Measurements from ENCODE around the gene PSMF1. TPM values are rescaled to one million over a fixed set of nuclear protein-coding genes. Genes with fewer than 3 reads are reported as not detected.

Gene PSMF1
- polyA plus RNA-seq, 2 donors, result 24.2 to 72.5 TPM

GRCh38 chr20:1169224-1169623 is 50.8 kb downstream of the PSMF1 start:
- Histone ChIP-seq H3K9me3 (ENCODE audit: control insufficient read depth in 2 of 2, insufficient read depth in 1 of 2, low read depth in 1 of 2, low read length in 1 of 2) (no peaks in the 10 kb centered on the region), H3K27ac (ENCODE audit: low read depth in 2 of 2, low read length in 1 of 2) (no peak overlapping the region), H3K27me3 (ENCODE audit: control insufficient read depth in 1 of 2, insufficient read depth in 2 of 2, low read length in 2 of 2) (no peaks in the 10 kb centered on the region), H3K4me3 (ENCODE audit: low read depth in 1 of 2, low read length in 2 of 2) (no peak overlapping the region), H3K4me1 (ENCODE audit: control insufficient read depth in 2 of 2, insufficient read depth in 2 of 2, low read length in 1 of 2) (no peaks in the 10 kb centered on the region), H3K36me3 (ENCODE audit: control insufficient read depth in 2 of 2, insufficient read depth in 2 of 2, low read length in 1 of 2) (peaks cover 21 to 50% of the 10 kb centered on the region in 2 donors)
- WGBS, 2 donors, result 96% methylated on average over 5 of the region's 5 CpGs

GRCh38 chr20:1171461-1172093 is 53.2 kb downstream of the PSMF1 start:
- Histone ChIP-seq H3K27me3 (ENCODE audit: control insufficient read depth in 1 of 2, insufficient read depth in 2 of 2, low read length in 2 of 2) (no peaks in the 10 kb centered on the region), H3K36me3 (ENCODE audit: control insufficient read depth in 2 of 2, insufficient read depth in 2 of 2, low read length in 1 of 2) (peaks cover 24 to 34% of the 10 kb centered on the region in 2 donors), H3K4me1 (ENCODE audit: control insufficient read depth in 2 of 2, insufficient read depth in 2 of 2, low read length in 1 of 2) (no peaks in the 10 kb centered on the region), H3K4me3 (ENCODE audit: low read depth in 1 of 2, low read length in 2 of 2) (no peak overlapping the region), H3K9me3 (ENCODE audit: control insufficient read depth in 2 of 2, insufficient read depth in 1 of 2, low read depth in 1 of 2, low read length in 1 of 2) (no peaks in the 10 kb centered on the region), H3K27ac (ENCODE audit: low read depth in 2 of 2, low read length in 1 of 2) (no peak overlapping the region)
- WGBS, 2 donors, result 60 to 64% methylated on average over 4 of the region's 4 CpGs

GRCh38 chr20:1173698-1174097 is 55.3 kb downstream of the PSMF1 start:
- 79 to 81% methylated on average over 4 of the region's 4 CpGs for WGBS, 2 donors
- Histone ChIP-seq H3K4me3 (ENCODE audit: low read depth in 1 of 2, low read length in 2 of 2) (no peak overlapping the region), H3K4me1 (ENCODE audit: control insufficient read depth in 2 of 2, insufficient read depth in 2 of 2, low read length in 1 of 2) (no peaks in the 10 kb centered on the region), H3K36me3 (ENCODE audit: control insufficient read depth in 2 of 2, insufficient read depth in 2 of 2, low read length in 1 of 2) (peaks cover 19 to 31% of the 10 kb centered on the region in 2 donors), H3K9me3 (ENCODE audit: control insufficient read depth in 2 of 2, insufficient read depth in 1 of 2, low read depth in 1 of 2, low read length in 1 of 2) (no peaks in the 10 kb centered on the region), H3K27ac (ENCODE audit: low read depth in 2 of 2, low read length in 1 of 2) (no peak overlapping the region), H3K27me3 (ENCODE audit: control insufficient read depth in 1 of 2, insufficient read depth in 2 of 2, low read length in 2 of 2) (no peaks in the 10 kb centered on the region)

DNA sequence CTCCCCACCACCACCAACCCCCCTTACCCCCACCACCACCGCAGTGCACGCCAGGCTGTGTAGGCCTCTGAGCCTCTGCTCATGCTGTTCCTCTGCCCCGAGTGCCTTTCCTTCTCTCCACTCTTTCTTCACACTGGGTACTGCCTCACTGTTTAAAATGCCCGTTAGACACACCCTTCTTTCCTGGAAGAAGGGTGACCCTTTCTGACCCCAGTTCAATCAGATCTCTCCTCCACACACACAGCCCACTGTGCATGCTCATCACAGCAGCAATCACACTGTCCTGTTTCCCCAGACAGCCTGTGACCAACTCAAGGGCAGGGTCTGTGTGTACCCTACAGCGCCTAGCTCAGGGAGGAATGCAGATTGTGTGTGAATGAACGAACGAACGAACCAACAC is 56.4 kb downstream of the PSMF1 start:
- H3K27me3 ChIP-seq (ENCODE audit: control insufficient read depth in 1 of 2, insufficient read depth in 2 of 2, low read length in 2 of 2), result no peaks in the 10 kb centered on the region
- 90 to 91% methylated on average over 8 of the region's 8 CpGs for WGBS, 2 donors
- H3K36me3 ChIP-seq (ENCODE audit: control insufficient read depth in 2 of 2, insufficient read depth in 2 of 2, low read length in 1 of 2), result peaks cover 12 to 20% of the 10 kb centered on the region in 2 donors

DNA sequence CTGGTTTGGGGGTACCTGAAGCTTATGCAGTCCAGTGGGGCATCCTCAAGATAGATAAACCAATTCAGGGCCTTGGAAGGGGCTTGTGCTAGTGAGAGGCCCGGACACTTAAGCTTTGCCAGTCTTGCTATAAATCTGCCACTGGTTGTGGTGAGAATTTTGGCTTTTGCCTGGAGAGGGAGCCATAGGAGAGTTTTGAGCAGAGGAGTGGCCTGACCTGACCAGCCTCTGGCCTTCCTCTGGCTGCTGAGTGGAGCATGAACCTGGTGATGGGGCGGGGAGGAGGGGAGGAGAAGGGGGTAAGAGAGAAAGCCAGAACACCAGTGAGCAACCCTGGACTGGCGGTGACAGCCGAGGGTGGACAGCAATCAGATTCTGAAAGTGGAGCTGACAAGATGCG is 59.3 kb downstream of the PSMF1 start:
- peaks cover 7 to 12% of the 10 kb centered on the region in 2 donors for H3K36me3 ChIP-seq (ENCODE audit: control insufficient read depth in 2 of 2, insufficient read depth in 2 of 2, low read length in 1 of 2)
- WGBS, 2 donors, result 89 to 90% methylated on average over 5 of the region's 5 CpGs
- no peak overlapping the region for H3K27ac ChIP-seq (ENCODE audit: low read depth in 2 of 2, low read length in 1 of 2)
- H3K4me3 ChIP-seq (ENCODE audit: low read depth in 1 of 2, low read length in 2 of 2), result no peak overlapping the region
- H3K4me1 ChIP-seq (ENCODE audit: control insufficient read depth in 2 of 2, insufficient read depth in 2 of 2, low read length in 1 of 2), result no peaks in the 10 kb centered on the region
- H3K27me3 ChIP-seq (ENCODE audit: control insufficient read depth in 1 of 2, insufficient read depth in 2 of 2, low read length in 2 of 2), result no peaks in the 10 kb centered on the region
- no peaks in the 10 kb centered on the region for H3K9me3 ChIP-seq (ENCODE audit: control insufficient read depth in 2 of 2, insufficient read depth in 1 of 2, low read depth in 1 of 2, low read length in 1 of 2)

More for the DNA sequence above, 56.4 kb downstream of the PSMF1 start:
- Histone ChIP-seq H3K9me3 (ENCODE audit: control insufficient read depth in 2 of 2, insufficient read depth in 1 of 2, low read depth in 1 of 2, low read length in 1 of 2) (no peaks in the 10 kb centered on the region), H3K4me1 (ENCODE audit: control insufficient read depth in 2 of 2, insufficient read depth in 2 of 2, low read length in 1 of 2) (no peaks in the 10 kb centered on the region), H3K4me3 (ENCODE audit: low read depth in 1 of 2, low read length in 2 of 2) (no peak overlapping the region), H3K27ac (ENCODE audit: low read depth in 2 of 2, low read length in 1 of 2) (no peak overlapping the region)

DNA sequence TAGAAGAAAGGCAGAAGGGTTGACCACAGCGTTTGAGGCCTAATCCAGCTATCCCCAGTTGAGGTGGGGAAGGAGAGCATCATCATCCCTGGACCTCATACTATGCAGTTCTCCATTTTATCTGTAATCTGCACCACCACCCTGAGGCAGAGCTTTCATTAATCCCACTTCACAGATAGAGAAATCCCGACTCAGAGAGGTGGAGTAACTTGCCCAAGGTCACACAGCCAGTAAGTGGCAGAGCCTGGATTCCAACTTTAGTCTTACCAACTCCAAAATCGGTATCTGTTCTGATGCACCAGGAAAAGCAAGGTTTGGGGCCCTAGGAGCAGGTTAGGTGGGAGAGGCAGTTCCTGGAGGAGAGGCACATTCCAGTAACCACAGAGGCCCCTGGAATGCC is 59.7 kb downstream of the PSMF1 start:
- WGBS, 2 donors, result 80 to 88% methylated on average over 3 of the region's 3 CpGs
- peaks cover 7 to 9% of the 10 kb centered on the region in 2 donors for H3K36me3 ChIP-seq (ENCODE audit: control insufficient read depth in 2 of 2, insufficient read depth in 2 of 2, low read length in 1 of 2)
- H3K4me3 ChIP-seq (ENCODE audit: low read depth in 1 of 2, low read length in 2 of 2), result no peak overlapping the region

DNA sequence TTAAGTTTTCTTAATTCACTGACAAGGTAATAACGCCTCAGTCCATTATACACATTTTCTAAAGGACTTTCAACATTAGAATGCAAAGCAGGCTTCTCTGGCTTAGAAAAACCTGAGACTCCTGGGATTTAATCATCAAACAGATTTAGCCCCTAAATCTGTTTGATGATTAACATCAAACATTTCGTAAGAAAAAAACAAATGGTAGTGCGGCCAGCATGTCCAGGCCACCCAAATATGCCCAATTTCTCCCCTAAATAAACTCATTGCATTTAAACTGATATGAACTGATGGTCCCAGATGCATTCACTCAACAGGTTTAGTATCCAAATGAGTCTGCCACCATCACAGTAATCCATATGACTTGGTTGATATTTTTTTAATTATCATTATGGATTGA is 60.2 kb downstream of the PSMF1 start:
- H3K4me3 ChIP-seq (ENCODE audit: low read depth in 1 of 2, low read length in 2 of 2), result no peak overlapping the region
- H3K27ac ChIP-seq (ENCODE audit: low read depth in 2 of 2, low read length in 1 of 2), result no peak overlapping the region
- WGBS, 2 donors, result 88 to 92% methylated on average over 3 of the region's 3 CpGs
- no peaks in the 10 kb centered on the region for H3K4me1 ChIP-seq (ENCODE audit: control insufficient read depth in 2 of 2, insufficient read depth in 2 of 2, low read length in 1 of 2)
- H3K36me3 ChIP-seq (ENCODE audit: control insufficient read depth in 2 of 2, insufficient read depth in 2 of 2, low read length in 1 of 2), result peaks cover 6 to 7% of the 10 kb centered on the region in 2 donors
- no peaks in the 10 kb centered on the region for H3K9me3 ChIP-seq (ENCODE audit: control insufficient read depth in 2 of 2, insufficient read depth in 1 of 2, low read depth in 1 of 2, low read length in 1 of 2)
- H3K27me3 ChIP-seq (ENCODE audit: control insufficient read depth in 1 of 2, insufficient read depth in 2 of 2, low read length in 2 of 2), result no peaks in the 10 kb centered on the region

More for the DNA sequence above, 59.7 kb downstream of the PSMF1 start:
- Histone ChIP-seq H3K27ac (ENCODE audit: low read depth in 2 of 2, low read length in 1 of 2) (no peak overlapping the region), H3K27me3 (ENCODE audit: control insufficient read depth in 1 of 2, insufficient read depth in 2 of 2, low read length in 2 of 2) (no peaks in the 10 kb centered on the region), H3K9me3 (ENCODE audit: control insufficient read depth in 2 of 2, insufficient read depth in 1 of 2, low read depth in 1 of 2, low read length in 1 of 2) (no peaks in the 10 kb centered on the region), H3K4me1 (ENCODE audit: control insufficient read depth in 2 of 2, insufficient read depth in 2 of 2, low read length in 1 of 2) (no peaks in the 10 kb centered on the region)

- Histone ChIP-seq H3K36me3 (ENCODE audit: control insufficient read depth in 2 of 2, insufficient read depth in 2 of 2, low read length in 1 of 2) (peaks cover 0 to 2% of the 10 kb centered on the region in 2 donors), H3K27ac (ENCODE audit: low read depth in 2 of 2, low read length in 1 of 2) (no peak overlapping the region), H3K4me3 (ENCODE audit: low read depth in 1 of 2, low read length in 2 of 2) (no peak overlapping the region), H3K4me1 (ENCODE audit: control insufficient read depth in 2 of 2, insufficient read depth in 2 of 2, low read length in 1 of 2) (peaks cover 3 to 5% of the 10 kb centered on the region in 2 donors), H3K27me3 (ENCODE audit: control insufficient read depth in 1 of 2, insufficient read depth in 2 of 2, low read length in 2 of 2) (no peaks in the 10 kb centered on the region), H3K9me3 (ENCODE audit: control insufficient read depth in 2 of 2, insufficient read depth in 1 of 2, low read depth in 1 of 2, low read length in 1 of 2) (no peaks in the 10 kb centered on the region)
- whole genome bisulfite sequencing, 2 donors, result 94 to 96% methylated on average over 27 of the region's 27 CpGs
Measured at GRCh38 chr20:1180949-1181348, 62.5 kb downstream of the PSMF1 start.

DNA sequence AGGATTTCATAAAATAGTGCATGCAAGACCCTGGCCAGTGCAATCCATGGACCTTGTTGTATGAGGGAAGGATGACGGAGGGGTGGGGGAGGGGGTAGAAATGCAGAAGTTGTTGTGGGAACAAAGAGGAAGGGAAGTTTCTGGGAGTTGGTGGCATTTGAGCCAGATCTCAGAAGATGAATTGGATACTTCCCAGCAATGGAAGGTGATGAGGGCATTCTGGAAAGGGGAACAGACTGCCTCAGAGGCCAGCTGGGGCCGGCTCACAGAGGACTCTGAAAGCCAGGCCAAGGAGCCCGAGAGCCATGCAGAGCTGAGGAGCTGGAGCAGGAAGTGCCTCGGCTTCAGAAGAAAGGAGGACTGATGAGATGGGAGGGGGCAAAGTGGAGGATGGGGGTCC is 63.7 kb downstream of the PSMF1 start:
- WGBS, 2 donors, result 50 to 52% methylated on average over 4 of the region's 4 CpGs
- no peak overlapping the region for H3K4me3 ChIP-seq (ENCODE audit: low read depth in 1 of 2, low read length in 2 of 2)

GRCh38 chr20:1183153-1183552 is 64.8 kb downstream of the PSMF1 start:
- Histone ChIP-seq H3K4me3 (ENCODE audit: low read depth in 1 of 2, low read length in 2 of 2) (no peak overlapping the region), H3K9me3 (ENCODE audit: control insufficient read depth in 2 of 2, insufficient read depth in 1 of 2, low read depth in 1 of 2, low read length in 1 of 2) (peaks cover 0 to 3% of the 10 kb centered on the region in 2 donors), H3K36me3 (ENCODE audit: control insufficient read depth in 2 of 2, insufficient read depth in 2 of 2, low read length in 1 of 2) (peaks cover 0 to 2% of the 10 kb centered on the region in 2 donors), H3K27ac (ENCODE audit: low read depth in 2 of 2, low read length in 1 of 2) (no peak overlapping the region), H3K27me3 (ENCODE audit: control insufficient read depth in 1 of 2, insufficient read depth in 2 of 2, low read length in 2 of 2) (no peaks in the 10 kb centered on the region), H3K4me1 (ENCODE audit: control insufficient read depth in 2 of 2, insufficient read depth in 2 of 2, low read length in 1 of 2) (peaks cover 3 to 5% of the 10 kb centered on the region in 2 donors)
- WGBS, 2 donors, result 66 to 70% methylated on average over 6 of the region's 6 CpGs

More for the DNA sequence above, 63.7 kb downstream of the PSMF1 start:
- H3K4me1 ChIP-seq (ENCODE audit: control insufficient read depth in 2 of 2, insufficient read depth in 2 of 2, low read length in 1 of 2), result peaks cover 3 to 5% of the 10 kb centered on the region in 2 donors
- peaks cover 0 to 3% of the 10 kb centered on the region in 2 donors for H3K9me3 ChIP-seq (ENCODE audit: control insufficient read depth in 2 of 2, insufficient read depth in 1 of 2, low read depth in 1 of 2, low read length in 1 of 2)
- H3K27ac ChIP-seq (ENCODE audit: low read depth in 2 of 2, low read length in 1 of 2), result no peak overlapping the region
- no peaks in the 10 kb centered on the region for H3K27me3 ChIP-seq (ENCODE audit: control insufficient read depth in 1 of 2, insufficient read depth in 2 of 2, low read length in 2 of 2)
- H3K36me3 ChIP-seq (ENCODE audit: control insufficient read depth in 2 of 2, insufficient read depth in 2 of 2, low read length in 1 of 2), result peaks cover 0 to 2% of the 10 kb centered on the region in 2 donors
